Lower leg skin (tissue), 4 donors: ENCODE results near the gene SPTBN4. TPM values are rescaled to one million over a fixed set of nuclear protein-coding genes. Genes with fewer than 3 reads are reported as not detected.

Experiments
- DNase-seq, 2 donors: peaks; one replicate each; pipeline ENCODE4 v3.0.0-alpha.2; 2019; ENCODE audit warnings: low spot score in 2 of 2
- H3K4me3 ChIP-seq: fragments of 200-600 bp; sonication (generic); 2 replicates; pipeline ENCODE4 v1.5.1; 2017; ENCODE audit warnings: mild to moderate bottlenecking, low read depth; ENCODE audit not compliant: poor library complexity, severe bottlenecking
- CTCF ChIP-seq, 3 donors: fragments of 450-650 bp; IDR thresholded peaks; one replicate each; pipeline ENCODE4 v1.5.1; 2016; ENCODE audit warnings: antibody characterized with exemption in 3 of 3, mild to moderate bottlenecking in 3 of 3, moderate library complexity in 2 of 3
- POLR2A ChIP-seq, 2 donors: fragments of 450-650 bp; IDR thresholded peaks; one replicate each; pipeline ENCODE4 v1.6.1; 2016 to 2017; ENCODE audit warnings: antibody characterized with exemption in 2 of 2, mild to moderate bottlenecking in 1 of 2, moderate library complexity in 1 of 2
- WGBS, 2 donors: methylation state at CpG; one replicate each; pipeline ENCODE4 v1.1.5; 2018; 5-methylcytosine and 5-hydroxymethylcytosine counted together
- intact Hi-C: fragments of 100-400 bp; cut with DNase I; formaldehyde crosslinking; loops from one replicate; pipeline ENCODE4 v1.15.0; 2023; ENCODE audit warnings: low total_unique reads
- total RNA-seq, 4 donors: library from RNA; depleted of rRNA; stranded (reverse); fragments of >200 nt; gene quantifications; one replicate each; pipeline ENCODE4 v1.1.0, GENCODE V29; 2016

SPTBN4 gene
- total RNA-seq, 4 donors from 2014 or later = 0.25 to 2.2 (median 1.6) TPM

- no peak for DNase-seq
- no peak overlapping the region for H3K4me3 ChIP-seq
- WGBS, 2 donors = 6 to 8% methylated on average over 28 to 42 of the region's 43 CpGs
- TF ChIP-seq CTCF (IDR thresholded peaks at IDR 0.05) (no peak), POLR2A (IDR thresholded peaks at IDR 0.05) (no peak)
- intact Hi-C loops = no loop called here
These were observed 82.4 kb downstream of the SPTBN4 start for GRCh38 chr19:40549007-40549708.

- WGBS, 2 donors = 90 to 94% methylated on average over 4 of the region's 4 CpGs
- intact Hi-C loops = loop anchor here (5.0 kb wide), 1 partner anchor 46 kb away; no protein-coding TSS in a partner anchor
- DNase-seq = no peak
- no peak overlapping the region for H3K4me3 ChIP-seq
- TF ChIP-seq CTCF (IDR thresholded peaks at IDR 0.05) (no peak), POLR2A (IDR thresholded peaks at IDR 0.05) (no peak)
These were observed 84.2 kb downstream of the SPTBN4 start for GRCh38 chr19:40550951-40551350.

GRCh38 chr19:40552848-40553247 is 86.0 kb downstream of the SPTBN4 start:
- WGBS, 2 donors = 88 to 94% methylated on average over 3 of the region's 3 CpGs
- no peak for DNase-seq
- no peak overlapping the region for H3K4me3 ChIP-seq
- intact Hi-C loops = loop anchor here (5.0 kb wide), 1 partner anchor 44 kb away; no protein-coding TSS in a partner anchor
- TF ChIP-seq POLR2A (IDR thresholded peaks at IDR 0.05) (no peak), CTCF (IDR thresholded peaks at IDR 0.05) (no peak)

- WGBS, 2 donors = 19 to 31% methylated on average over 26 to 62 of the region's 69 CpGs
- no peak overlapping the region for H3K4me3 ChIP-seq
- DNase-seq = no peak
- TF ChIP-seq POLR2A (IDR thresholded peaks at IDR 0.05) (no peak), CTCF (IDR thresholded peaks at IDR 0.05) (no peak)
- intact Hi-C loops = loop anchor here (5.0 kb wide), 1 partner anchor 43 kb away; no protein-coding TSS in a partner anchor
These were observed 87.4 kb downstream of the SPTBN4 start for GRCh38 chr19:40553885-40554857.

- intact Hi-C loops = no loop called here
- WGBS, 2 donors = 81 to 82% methylated on average over 17 of the region's 17 CpGs
- TF ChIP-seq POLR2A (IDR thresholded peaks at IDR 0.05) = no peak
- no peak for TF ChIP-seq CTCF (IDR thresholded peaks at IDR 0.05)
- DNase-seq = no peak
- H3K4me3 ChIP-seq = no peak overlapping the region
These were observed 89.3 kb downstream of the SPTBN4 start for GRCh38 chr19:40555978-40556689.
